Effector memory CD4-positive, alpha-beta T cell (primary cell): Measurements from ENCODE around the gene AVPR2.

ENCODE experiments used
- DNase-seq, 3 donors: peaks; one replicate each; pipeline ENCODE4 v3.0.0-alpha.2; 2020
- H3K27ac ChIP-seq: 2 replicates; pipeline ENCODE4 v1.7.0; 2013; ENCODE audit warnings: mild to moderate bottlenecking, low read length, moderate library complexity; ENCODE audit not compliant: insufficient read depth, poor library complexity, severe bottlenecking
- H3K27me3 ChIP-seq: replicated peaks from 2 replicates; pipeline ENCODE4 v1.7.0; 2013; ENCODE audit warnings: mild to moderate bottlenecking, low read length; ENCODE audit not compliant: insufficient read depth, control insufficient read depth, poor library complexity, severe bottlenecking
- H3K36me3 ChIP-seq: 2 replicates; pipeline ENCODE4 v1.7.0; 2013; ENCODE audit warnings: mild to moderate bottlenecking, low read length, moderate library complexity; ENCODE audit not compliant: control insufficient read depth, insufficient read depth
- H3K4me1 ChIP-seq: 2 replicates; pipeline ENCODE4 v1.7.0; 2013; ENCODE audit warnings: low read length, mild to moderate bottlenecking; ENCODE audit not compliant: control insufficient read depth, insufficient read depth, poor library complexity, severe bottlenecking
- H3K4me3 ChIP-seq: 2 replicates; pipeline ENCODE4 v1.7.0; 2013; ENCODE audit warnings: low read length, low read depth, mild to moderate bottlenecking; ENCODE audit not compliant: insufficient read depth, poor library complexity, severe bottlenecking
- H3K9me3 ChIP-seq: 2 replicates; pipeline ENCODE4 v1.7.0; 2013; ENCODE audit warnings: mild to moderate bottlenecking, low read length, moderate library complexity; ENCODE audit not compliant: control insufficient read depth

AVPR2 gene

GRCh38 chrX:153870791-153871360 lies 33.6 kb upstream of the AVPR2 start:
- H3K9me3 ChIP-seq = no peaks in the 10 kb centered on the region
- H3K27ac ChIP-seq = no peak overlapping the region
- no peaks in the 10 kb centered on the region for H3K4me1 ChIP-seq
- DNase-seq = no peak
- peaks cover under 1% of the 10 kb centered on the region for H3K27me3 ChIP-seq
- H3K4me3 ChIP-seq = no peak overlapping the region
- no peaks in the 10 kb centered on the region for H3K36me3 ChIP-seq

- Histone ChIP-seq H3K9me3 (no peaks in the 10 kb centered on the region), H3K4me1 (no peaks in the 10 kb centered on the region), H3K36me3 (no peaks in the 10 kb centered on the region), H3K27ac (no peak overlapping the region), H3K4me3 (no peak overlapping the region), H3K27me3 (peaks cover 4% of the 10 kb centered on the region)
- no peak for DNase-seq
Observed at GRCh38 chrX:153871451-153871850, 33.0 kb upstream of the AVPR2 start.

GRCh38 chrX:153871946-153872878 lies 32.3 kb upstream of the AVPR2 start:
- H3K9me3 ChIP-seq = no peaks in the 10 kb centered on the region
- no peak overlapping the region for H3K27ac ChIP-seq
- no peak overlapping the region for H3K4me3 ChIP-seq
- no peaks in the 10 kb centered on the region for H3K4me1 ChIP-seq
- H3K36me3 ChIP-seq = no peaks in the 10 kb centered on the region
- H3K27me3 ChIP-seq = peaks cover 4% of the 10 kb centered on the region
- DNase-seq = no peak

- peaks cover 4% of the 10 kb centered on the region for H3K27me3 ChIP-seq
Observed at GRCh38 chrX:153873282-153874084, 31.0 kb upstream of the AVPR2 start.

GRCh38 chrX:153874085-153874365 lies 30.4 kb upstream of the AVPR2 start:
- Histone ChIP-seq H3K4me3 (no peak overlapping the region), H3K9me3 (no peaks in the 10 kb centered on the region), H3K27ac (no peak overlapping the region), H3K4me1 (no peaks in the 10 kb centered on the region), H3K36me3 (no peaks in the 10 kb centered on the region), H3K27me3 (peaks cover 4% of the 10 kb centered on the region)
- no peak for DNase-seq

More at GRCh38 chrX:153873282-153874084, 31.0 kb upstream of the AVPR2 start:
- DNase-seq = no peak
- Histone ChIP-seq H3K27ac (no peak overlapping the region), H3K4me3 (no peak overlapping the region), H3K36me3 (no peaks in the 10 kb centered on the region), H3K9me3 (no peaks in the 10 kb centered on the region), H3K4me1 (no peaks in the 10 kb centered on the region)

GRCh38 chrX:153874366-153875125 lies 29.9 kb upstream of the AVPR2 start:
- Histone ChIP-seq H3K27ac (no peak overlapping the region), H3K27me3 (peaks cover 4% of the 10 kb centered on the region), H3K36me3 (no peaks in the 10 kb centered on the region), H3K4me3 (no peak overlapping the region), H3K9me3 (no peaks in the 10 kb centered on the region), H3K4me1 (no peaks in the 10 kb centered on the region)
- DNase-seq = no peak

- peak; percentile 47 to 58 (median 51) for DNase-seq
- no peaks in the 10 kb centered on the region for H3K4me1 ChIP-seq
- no peaks in the 10 kb centered on the region for H3K9me3 ChIP-seq
- H3K4me3 ChIP-seq = no peak overlapping the region
- peaks cover 4% of the 10 kb centered on the region for H3K27me3 ChIP-seq
- H3K36me3 ChIP-seq = no peaks in the 10 kb centered on the region
- H3K27ac ChIP-seq = no peak overlapping the region
Observed at GRCh38 chrX:153875391-153876111, 28.9 kb upstream of the AVPR2 start.

GRCh38 chrX:153876112-153876491 lies 28.4 kb upstream of the AVPR2 start:
- no peaks in the 10 kb centered on the region for H3K4me1 ChIP-seq
- no peaks in the 10 kb centered on the region for H3K9me3 ChIP-seq
- H3K4me3 ChIP-seq = no peak overlapping the region
- H3K36me3 ChIP-seq = no peaks in the 10 kb centered on the region
- H3K27ac ChIP-seq = no peak overlapping the region
- H3K27me3 ChIP-seq = peaks cover 4% of the 10 kb centered on the region
- no peak for DNase-seq

GRCh38 chrX:153877571-153878261 lies 26.8 kb upstream of the AVPR2 start:
- Histone ChIP-seq H3K4me3 (no peak overlapping the region), H3K4me1 (no peaks in the 10 kb centered on the region), H3K36me3 (no peaks in the 10 kb centered on the region), H3K27ac (no peak overlapping the region), H3K27me3 (peaks cover 8% of the 10 kb centered on the region), H3K9me3 (no peaks in the 10 kb centered on the region)
- DNase-seq = no peak
